H1 (cell line): ENCODE results near the gene IP6K1. TPM values are rescaled to one million over a fixed set of nuclear protein-coding genes. Genes with fewer than 3 reads are reported as not detected.

Experiments
- CTCF ChIA-PET: fragments of 300-600 bp; sonication (Branson Sonifier 250); formaldehyde crosslinking; loops from one replicate; lab custom pipeline; 2021; ENCODE audit not compliant: partially characterized antibody; lab: Charles Lee
- POLR2A ChIA-PET: fragments of 300-600 bp; sonication (Branson Sonifier 250); formaldehyde crosslinking; loops from one replicate; lab custom pipeline; 2021; ENCODE audit warnings: inconsistent platforms; ENCODE audit not compliant: partially characterized antibody; lab: Charles Lee
- DNase-seq, 2 experiments: peaks; one replicate each; pipeline versions ENCODE4 v3.0.0 to v3.0.0-alpha.2; 2010 to 2022; ENCODE audit warnings: low spot score in 2 of 2, low read depth in 1 of 2, mixed read lengths in 1 of 2
- FAIRE-seq: peaks from 2 replicates; lab custom pipeline; 2011; peaks lifted over from hg19 to GRCh38; lab: Jason Lieb, UNC
- H2AFZ ChIP-seq: 2 replicates; pipeline ENCODE4 v1.8.1; 2012; ENCODE audit warnings: low read length, inconsistent platforms
- H2AK5ac ChIP-seq: 2 replicates; pipeline ENCODE4 v1.6.1; 2013; ENCODE audit warnings: low read depth, low read length
- H2BK120ac ChIP-seq: replicated peaks from 2 replicates; pipeline ENCODE3; 2013; ENCODE audit warnings: low read depth, low read length, inconsistent platforms
- H2BK12ac ChIP-seq: 2 replicates; pipeline ENCODE4 v1.6.1; 2013; ENCODE audit warnings: low read depth, low read length
- H2BK15ac ChIP-seq: 2 replicates; pipeline ENCODE4 v1.6.1; 2013; ENCODE audit warnings: low read length
- H2BK20ac ChIP-seq: 2 replicates; pipeline ENCODE4 v1.6.1; 2013; ENCODE audit warnings: low read length
- H2BK5ac ChIP-seq: 2 replicates; pipeline ENCODE4 v1.6.1; 2013; ENCODE audit warnings: low read depth, low read length
- H3K14ac ChIP-seq: 2 replicates; pipeline ENCODE4 v1.6.1; 2013; ENCODE audit warnings: inconsistent platforms; ENCODE audit not compliant: insufficient read length
- H3K18ac ChIP-seq: 2 replicates; pipeline ENCODE4 v1.6.1; 2013; ENCODE audit warnings: low read length; ENCODE audit errors: extremely low read depth
- H3K23ac ChIP-seq: 2 replicates; pipeline ENCODE4 v1.6.1; 2013; ENCODE audit warnings: inconsistent platforms; ENCODE audit not compliant: insufficient read length
- H3K23me2 ChIP-seq: 2 replicates; pipeline ENCODE4 v1.6.1; 2013; ENCODE audit warnings: low read depth, low read length
- H3K27ac ChIP-seq: 2 replicates; pipeline ENCODE4 v1.6.1; 2011; ENCODE audit warnings: low read depth, low read length, inconsistent platforms
- H3K27me3 ChIP-seq, 4 experiments: replicated peaks in 1 of 4; 1 replicate in 1 of 4; 2 replicates in 3 of 4; pipeline versions ENCODE4 v1.6.1 to v1.8.1; 2011 to 2013; ENCODE audit warnings: low read length in 3 of 4, mild to moderate bottlenecking in 3 of 4, inconsistent platforms in 2 of 4, mixed read lengths in 2 of 4, moderate library complexity in 1 of 4; ENCODE audit not compliant: control insufficient read depth in 3 of 4, insufficient read depth in 3 of 4; ENCODE audit errors: extremely low read depth in 1 of 4
- H3K36me3 ChIP-seq, 4 experiments: 2 replicates each; pipeline versions ENCODE4 v1.6.1 to v1.8.1; 2011 to 2013; ENCODE audit warnings: mild to moderate bottlenecking in 4 of 4, low read length in 3 of 4, moderate library complexity in 2 of 4, control low read depth in 1 of 4, inconsistent platforms in 1 of 4; ENCODE audit not compliant: insufficient read depth in 4 of 4, control insufficient read depth in 2 of 4
- H3K4ac ChIP-seq: replicated peaks from 2 replicates; pipeline ENCODE3; 2013; ENCODE audit warnings: low read length, low read depth, mixed read lengths, inconsistent platforms; ENCODE audit not compliant: insufficient read length
- H3K4me1 ChIP-seq, 4 experiments: replicated peaks in 1 of 4; 1 replicate in 1 of 4; 2 replicates in 3 of 4; pipeline versions ENCODE4 v1.6.1 to v1.8.1; 2011 to 2013; ENCODE audit warnings: low read length in 3 of 4, inconsistent platforms in 2 of 4, mixed read lengths in 1 of 4; ENCODE audit not compliant: insufficient read depth in 4 of 4, control insufficient read depth in 3 of 4
- H3K4me2 ChIP-seq, 2 experiments: 2 replicates each; pipeline versions ENCODE4 v1.6.1 to v1.8.1; 2011 to 2013; ENCODE audit warnings: low read depth in 2 of 2, low read length in 2 of 2, control low read depth in 1 of 2, inconsistent platforms in 1 of 2, mild to moderate bottlenecking in 1 of 2; ENCODE audit not compliant: insufficient read depth in 1 of 2
- H3K4me3 ChIP-seq, 4 experiments: fragments of 200-600, 300-600 bp in 1 of 4; sonication (generic), shearing (Covaris generic), sonication (Bioruptor Twin) in 1 of 4; 2 replicates each; pipeline versions ENCODE4 v1.5.1 to v1.8.1; 2011 to 2016; ENCODE audit warnings: low read length in 4 of 4, low read depth in 3 of 4, control low read depth in 2 of 4, inconsistent platforms in 2 of 4, mild to moderate bottlenecking in 2 of 4, mixed read lengths in 1 of 4, moderate library complexity in 1 of 4; ENCODE audit not compliant: insufficient read depth in 2 of 4; ENCODE audit errors: extremely low read depth in 1 of 4
- H3K56ac ChIP-seq: replicated peaks from 2 replicates; pipeline ENCODE3; 2013; ENCODE audit warnings: low read depth, mild to moderate bottlenecking, mixed read lengths, low read length, inconsistent platforms; ENCODE audit not compliant: insufficient read length
- H3K79me1 ChIP-seq: 2 replicates; pipeline ENCODE4 v1.6.1; 2013; ENCODE audit warnings: low read depth, low read length, control low read depth
- H3K79me2 ChIP-seq, 2 experiments: 2 replicates each; pipeline versions ENCODE4 v1.6.1 to v1.8.1; 2012 to 2013; ENCODE audit warnings: low read length in 2 of 2, mild to moderate bottlenecking in 2 of 2, inconsistent platforms in 1 of 2; ENCODE audit not compliant: insufficient read depth in 2 of 2, control insufficient read depth in 1 of 2
- H3K9ac ChIP-seq, 4 experiments: replicated peaks in 1 of 4; 1 replicate in 1 of 4; 2 replicates in 3 of 4; pipeline versions ENCODE4 v1.6.1 to v1.8.1; 2011 to 2013; ENCODE audit warnings: low read depth in 3 of 4, low read length in 3 of 4, control low read depth in 2 of 4, mild to moderate bottlenecking in 2 of 4, moderate library complexity in 2 of 4, inconsistent platforms in 1 of 4; ENCODE audit errors: extremely low read depth in 1 of 4
- H3K9me3 ChIP-seq, 2 experiments: 2 replicates each; pipeline versions ENCODE4 v1.6.1 to v1.8.1; 2012 to 2013; ENCODE audit warnings: mild to moderate bottlenecking in 2 of 2, moderate library complexity in 2 of 2, control low read depth in 1 of 2, inconsistent platforms in 1 of 2, low read depth in 1 of 2, low read length in 1 of 2, mixed read lengths in 1 of 2; ENCODE audit not compliant: insufficient read depth in 2 of 2
- H4K20me1 ChIP-seq, 2 experiments: replicated peaks in 1 of 2; 2 replicates each; pipeline versions ENCODE3 to v1.8.1; 2011 to 2013; ENCODE audit warnings: inconsistent platforms in 2 of 2, low read length in 2 of 2, mild to moderate bottlenecking in 1 of 2; ENCODE audit not compliant: insufficient read depth in 2 of 2, control insufficient read depth in 1 of 2
- H4K5ac ChIP-seq: 2 replicates; pipeline ENCODE4 v1.6.1; 2013; ENCODE audit warnings: low read length, low read depth, mixed read lengths, inconsistent platforms; ENCODE audit not compliant: insufficient read length
- H4K8ac ChIP-seq: 2 replicates; pipeline ENCODE4 v1.8.0; 2013; ENCODE audit warnings: mild to moderate bottlenecking, moderate library complexity, low read length, inconsistent platforms; ENCODE audit not compliant: insufficient read depth; ENCODE audit errors: extremely low read depth
- H4K91ac ChIP-seq: replicated peaks from 2 replicates; pipeline ENCODE3; 2013; ENCODE audit warnings: low read length, mixed read lengths, inconsistent platforms; ENCODE audit not compliant: insufficient read length
- ASH2L ChIP-seq: fragments of 200-600, 300-600 bp; sonication (generic); IDR thresholded peaks from one replicate; pipeline ENCODE4 v1.7.1; 2017; ENCODE audit warnings: low read length
- BRCA1 ChIP-seq: IDR thresholded peaks from 2 replicates; pipeline ENCODE4 v1.6.1; 2012; ENCODE audit warnings: low read depth, low read length, improper control_type of control experiment
- CHD1 ChIP-seq: IDR thresholded peaks from 2 replicates; pipeline ENCODE4 v1.6.1; 2012; ENCODE audit warnings: low read depth, low read length, improper control_type of control experiment
- CHD2 ChIP-seq: IDR thresholded peaks from 2 replicates; pipeline ENCODE4 v1.6.1; 2012; ENCODE audit warnings: low read length, improper control_type of control experiment
- EGR1 ChIP-seq: IDR thresholded peaks from 2 replicates; pipeline ENCODE4 v1.6.1; 2011; ENCODE audit warnings: low read depth, low read length, borderline replicate concordance
- GTF2F1 ChIP-seq: IDR thresholded peaks from 2 replicates; pipeline ENCODE4 v1.6.1; 2012; ENCODE audit warnings: low read depth, low read length, improper control_type of control experiment, borderline replicate concordance
- HDAC2 ChIP-seq, 2 experiments: fragments of 300-600 bp in 1 of 2; sonication (generic) in 1 of 2; IDR thresholded peaks; 2 replicates each; pipeline ENCODE4 v1.6.1; 2011 to 2012; ENCODE audit warnings: low read depth in 2 of 2, low read length in 2 of 2, mild to moderate bottlenecking in 2 of 2, moderate library complexity in 2 of 2, borderline replicate concordance in 1 of 2, inconsistent platforms in 1 of 2
- KDM1A ChIP-seq: fragments of 200-600, 300-600 bp; sonication (generic); IDR thresholded peaks from 2 replicates; pipeline ENCODE4 v1.7.1; 2016; ENCODE audit warnings: mild to moderate bottlenecking, low read length, borderline replicate concordance
- KDM4A ChIP-seq: IDR thresholded peaks from one replicate; pipeline ENCODE4 v1.7.1; 2012; ENCODE audit warnings: low read depth, mild to moderate bottlenecking, moderate library complexity, low read length, inconsistent platforms; ENCODE audit not compliant: severe bottlenecking
- POLR2AphosphoS5 ChIP-seq: IDR thresholded peaks from 2 replicates; pipeline ENCODE4 v1.6.1; 2011; ENCODE audit warnings: low read depth, low read length
- POU5F1 ChIP-seq: IDR thresholded peaks from 2 replicates; pipeline ENCODE4 v1.6.1; 2011; ENCODE audit warnings: low read depth, mild to moderate bottlenecking, low read length, moderate library complexity
- SIRT6 ChIP-seq: IDR thresholded peaks from one replicate; pipeline ENCODE4 v1.7.1; 2012; ENCODE audit warnings: low read length, inconsistent platforms
- SP1 ChIP-seq: IDR thresholded peaks from 2 replicates; pipeline ENCODE4 v1.6.1; 2011; ENCODE audit warnings: low read depth, low read length
- WGBS, 2 experiments: shearing (Covaris generic) in 1 of 2; methylation state at CpG; one replicate each; pipeline versions ENCODE4 v1.1.6 to v1.1.7; 2013 to 2015; ENCODE audit warnings: low lambda C conversion rate in 2 of 2, mixed read lengths in 2 of 2, inconsistent platforms in 1 of 2, low coverage in 1 of 2, missing lambda C conversion rate in 1 of 2; ENCODE audit not compliant: insufficient replicate concordance in 2 of 2, insufficient coverage in 1 of 2, insufficient read length in 1 of 2; ENCODE audit errors: extremely low coverage in 1 of 2, missing lambda C conversion rate in 1 of 2; 5-methylcytosine and 5-hydroxymethylcytosine counted together
- polyA plus RNA-seq, 7 experiments: library from polyadenylated mRNA; depleted of rRNA in 3 of 7; stranded (reverse) in 5 of 7; unstranded in 2 of 7; fragments of >200 nt in 5 of 7; fragments of 200-250 nt in 2 of 7; gene quantifications; 1 replicate in 5 of 7; 2 replicates in 1 of 7; 4 replicates in 1 of 7; pipeline versions ENCODE4 v1.2.1 to v1.2.3, GENCODE V29; 2011 to 2013; ENCODE audit warnings: missing spikeins in 2 of 7, mixed read lengths in 2 of 7
- total RNA-seq: library from RNA; stranded (reverse); fragmentation: NEBNext Ultra II Directional; extraction: Animal tissue kit (Norgen Biotek cat#: 25700); gene quantifications from 2 replicates; pipeline ENCODE4 v1.2.1, GENCODE V29; 2021
- TF ChIP-seq, protein P1 (sequence below): IDR thresholded peaks from 2 replicates; pipeline ENCODE4 v1.6.1; 2011; ENCODE audit warnings: low read length, improper control_type of control experiment

IP6K1 gene
- total and polyA plus RNA-seq, 2 of the 8 experiments (the other 6 are each of a cell fraction or from before 2014, with no cell fraction given) = 31.5 to 35.2 TPM

DNA sequence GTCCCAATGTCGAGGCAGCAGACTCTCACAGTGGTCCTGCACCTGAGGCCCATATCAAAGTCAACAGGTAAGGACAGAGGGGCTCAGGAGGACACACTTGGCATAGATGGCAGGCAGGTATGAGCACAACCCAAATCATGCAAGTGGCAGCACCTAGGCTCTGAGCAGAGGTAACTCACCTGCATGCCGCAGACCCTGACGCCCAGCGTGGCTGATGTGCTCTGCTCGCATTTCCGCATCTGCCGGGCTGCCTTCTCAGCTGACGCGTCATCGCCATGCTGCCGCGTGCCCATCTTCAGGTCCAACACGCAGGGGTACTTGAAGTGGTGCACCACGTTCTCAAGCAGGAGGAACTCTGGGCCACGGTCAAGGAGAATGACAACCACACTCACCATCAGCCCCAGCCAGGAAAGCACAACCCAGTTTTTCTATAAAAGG, 58.4 kb downstream of the IP6K1 start:
- WGBS, 2 experiments = 92% methylated on average over 15 of the region's 15 CpGs; no CpG with 5 or more reads in 1 of the 2 experiments
- no peak overlapping the region for H3K56ac ChIP-seq
- POLR2A ChIA-PET = interaction anchor here (2.4 kb wide), 1 partner anchor 10 kb away, joined by 6 read pairs; no protein-coding TSS in a partner anchor
- no peak for TF ChIP-seq GTF2F1
- TF ChIP-seq KDM4A = no peak
- TF ChIP-seq ASH2L = no peak
- TF ChIP-seq, protein P1, sequence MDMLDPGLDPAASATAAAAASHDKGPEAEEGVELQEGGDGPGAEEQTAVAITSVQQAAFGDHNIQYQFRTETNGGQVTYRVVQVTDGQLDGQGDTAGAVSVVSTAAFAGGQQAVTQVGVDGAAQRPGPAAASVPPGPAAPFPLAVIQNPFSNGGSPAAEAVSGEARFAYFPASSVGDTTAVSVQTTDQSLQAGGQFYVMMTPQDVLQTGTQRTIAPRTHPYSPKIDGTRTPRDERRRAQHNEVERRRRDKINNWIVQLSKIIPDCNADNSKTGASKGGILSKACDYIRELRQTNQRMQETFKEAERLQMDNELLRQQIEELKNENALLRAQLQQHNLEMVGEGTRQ = no peak
- no peak for TF ChIP-seq SP1
- TF ChIP-seq POLR2AphosphoS5 = no peak
- TF ChIP-seq KDM1A = no peak
- no peak for TF ChIP-seq HDAC2 (IDR thresholded peaks at IDR 0.05; ENCODE audit: borderline replicate concordance in 1 of 2, low read depth in 2 of 2, low read length in 2 of 2)
- TF ChIP-seq CHD2 = no peak
- no peak for TF ChIP-seq POU5F1
- no peak for TF ChIP-seq CHD1
- TF ChIP-seq SIRT6 = no peak
- TF ChIP-seq BRCA1 = no peak
- no peak for TF ChIP-seq EGR1

More for the DNA sequence above, 58.4 kb downstream of the IP6K1 start:
- no peak overlapping the region for H2BK15ac ChIP-seq
- no peak overlapping the region for H4K5ac ChIP-seq
- peaks cover under 1% of the 10 kb centered on the region; the same call in 1 of the 2 replicates for H3K79me1 ChIP-seq
- H3K27ac ChIP-seq = no peak overlapping the region
- no peak overlapping the region for H4K91ac ChIP-seq
- no peak overlapping the region for H3K14ac ChIP-seq
- 0 out of 2 replicates have a peak overlapping the region, but pooled peaks have one; percentile 55 for H2BK12ac ChIP-seq
- no peaks in the 10 kb centered on the region for H3K9me3 ChIP-seq
- no peak for DNase-seq
- H2AK5ac ChIP-seq = no peak overlapping the region
- no peak for FAIRE-seq
- H4K20me1 ChIP-seq = peaks cover 0 to 7% of the 10 kb centered on the region in 2 experiments
- no peaks in the 10 kb centered on the region for H3K27me3 ChIP-seq
- H4K8ac ChIP-seq = no peak overlapping the region
- H3K4me3 ChIP-seq = no peak overlapping the region
- peaks cover 0 to 5% of the 10 kb centered on the region in 2 experiments; a peak in 1 of 4 replicates for H3K79me2 ChIP-seq
- no peak overlapping the region for H2BK120ac ChIP-seq
- H2BK5ac ChIP-seq = no peak overlapping the region
- no peak overlapping the region for H2BK20ac ChIP-seq
- no peak overlapping the region for H3K4me2 ChIP-seq
- H3K4me1 ChIP-seq = peaks cover 0 to 10% (median 5%) of the 10 kb centered on the region in 4 experiments; a peak in 6 of 7 replicates
- H3K9ac ChIP-seq = no peak overlapping the region
- peaks cover 10 to 32% (median 27%) of the 10 kb centered on the region in 4 experiments for H3K36me3 ChIP-seq
- H3K18ac ChIP-seq = no peak overlapping the region
- no peak overlapping the region for H2AFZ ChIP-seq
- H3K23ac ChIP-seq = no peak overlapping the region
- H3K23me2 ChIP-seq = peaks cover 6% of the 10 kb centered on the region; the same call in 1 of the 2 replicates
- CTCF ChIA-PET = no interaction called here
- H3K4ac ChIP-seq = no peak overlapping the region
